Measurements from ENCODE around the gene SH2B3.
"Not testable (repeated sequence)": the region's sequence is repeated elsewhere in the genome, so short reads cannot be mapped to it uniquely, and the experiment has no call there.

Gene SH2B3

GRCh38 chr12:111386885-111387284, 18.8 kb upstream of the SH2B3 start:
- Histone ChIP-seq H3K4me3 (ENCODE audit: insufficient read depth, low read depth, low read length, poor library complexity, severe bottlenecking) (no peak overlapping the region), H3K27ac (ENCODE audit: insufficient read depth, low read length, poor library complexity, severe bottlenecking) (no peak overlapping the region), H3K27me3 (replicated peaks; ENCODE audit: control insufficient read depth, insufficient read depth, low read length, poor library complexity, severe bottlenecking) (no peaks in the 10 kb centered on the region), H3K36me3 (ENCODE audit: control insufficient read depth, insufficient read depth, low read length) (no peaks in the 10 kb centered on the region), H3K9me3 (ENCODE audit: control insufficient read depth, low read length) (no peaks in the 10 kb centered on the region), H3K4me1 (ENCODE audit: control insufficient read depth, insufficient read depth, low read length, poor library complexity, severe bottlenecking) (no peaks in the 10 kb centered on the region)
- no peak for DNase-seq

- no peak for DNase-seq
- Histone ChIP-seq H3K4me1 (ENCODE audit: control insufficient read depth, insufficient read depth, low read length, poor library complexity, severe bottlenecking) (no peaks in the 10 kb centered on the region), H3K4me3 (ENCODE audit: insufficient read depth, low read depth, low read length, poor library complexity, severe bottlenecking) (no peak overlapping the region), H3K9me3 (ENCODE audit: control insufficient read depth, low read length) (no peaks in the 10 kb centered on the region), H3K27ac (ENCODE audit: insufficient read depth, low read length, poor library complexity, severe bottlenecking) (no peak overlapping the region), H3K36me3 (ENCODE audit: control insufficient read depth, insufficient read depth, low read length) (no peaks in the 10 kb centered on the region), H3K27me3 (replicated peaks; ENCODE audit: control insufficient read depth, insufficient read depth, low read length, poor library complexity, severe bottlenecking) (no peaks in the 10 kb centered on the region)
Measured at GRCh38 chr12:111387747-111388323, 17.9 kb upstream of the SH2B3 start.

GRCh38 chr12:111389635-111390034, 16.1 kb upstream of the SH2B3 start:
- no peaks in the 10 kb centered on the region for H3K4me1 ChIP-seq (ENCODE audit: control insufficient read depth, insufficient read depth, low read length, poor library complexity, severe bottlenecking)
- H3K27ac ChIP-seq (ENCODE audit: insufficient read depth, low read length, poor library complexity, severe bottlenecking): no peak overlapping the region
- DNase-seq: no peak
- no peaks in the 10 kb centered on the region for H3K36me3 ChIP-seq (ENCODE audit: control insufficient read depth, insufficient read depth, low read length)
- no peak overlapping the region for H3K4me3 ChIP-seq (ENCODE audit: insufficient read depth, low read depth, low read length, poor library complexity, severe bottlenecking)
- no peaks in the 10 kb centered on the region for H3K9me3 ChIP-seq (ENCODE audit: control insufficient read depth, low read length)
- H3K27me3 ChIP-seq (replicated peaks; ENCODE audit: control insufficient read depth, insufficient read depth, low read length, poor library complexity, severe bottlenecking): no peaks in the 10 kb centered on the region

- H3K27me3 ChIP-seq (replicated peaks; ENCODE audit: control insufficient read depth, insufficient read depth, low read length, poor library complexity, severe bottlenecking): no peaks in the 10 kb centered on the region
- no peaks in the 10 kb centered on the region for H3K36me3 ChIP-seq (ENCODE audit: control insufficient read depth, insufficient read depth, low read length)
- H3K4me3 ChIP-seq (ENCODE audit: insufficient read depth, low read depth, low read length, poor library complexity, severe bottlenecking): no peak overlapping the region
- H3K9me3 ChIP-seq (ENCODE audit: control insufficient read depth, low read length): no peaks in the 10 kb centered on the region
- no peak for DNase-seq
- no peaks in the 10 kb centered on the region for H3K4me1 ChIP-seq (ENCODE audit: control insufficient read depth, insufficient read depth, low read length, poor library complexity, severe bottlenecking)
- no peak overlapping the region for H3K27ac ChIP-seq (ENCODE audit: insufficient read depth, low read length, poor library complexity, severe bottlenecking)
Measured at GRCh38 chr12:111390910-111391309, 14.8 kb upstream of the SH2B3 start.

DNA sequence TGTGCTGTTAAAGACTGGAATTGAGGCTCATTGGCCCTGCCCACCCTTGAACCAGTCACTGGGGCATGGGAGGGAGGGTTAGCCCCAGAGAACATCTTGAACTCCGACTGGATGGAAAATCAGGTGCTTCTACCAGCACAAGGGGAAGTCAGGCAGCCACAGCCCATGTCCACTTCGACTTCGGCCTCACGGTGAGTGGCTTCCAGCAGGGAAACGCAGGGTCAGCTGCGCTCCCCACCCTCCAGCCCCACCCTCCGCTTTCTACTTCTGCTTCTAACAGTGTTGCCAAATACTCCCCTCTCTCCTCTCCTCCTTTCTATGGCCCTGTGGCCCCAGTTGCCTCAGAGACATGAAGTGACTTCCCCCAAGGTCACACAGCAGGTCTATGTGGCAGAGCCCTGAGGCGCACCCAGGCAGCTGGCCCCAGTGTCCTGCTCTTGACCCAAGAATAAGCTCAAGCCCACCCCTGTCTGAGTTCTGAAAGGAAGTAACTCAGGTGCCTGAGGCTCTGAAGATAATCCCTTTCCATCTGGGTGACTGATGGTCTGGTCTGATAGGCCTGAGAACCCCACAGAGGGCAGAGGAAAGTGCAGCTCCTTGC, 11.9 kb upstream of the SH2B3 start:
- H3K36me3 ChIP-seq (ENCODE audit: control insufficient read depth, insufficient read depth, low read length): no peaks in the 10 kb centered on the region
- DNase-seq: no peak
- H3K27ac ChIP-seq (ENCODE audit: insufficient read depth, low read length, poor library complexity, severe bottlenecking): no peak overlapping the region
- no peaks in the 10 kb centered on the region for H3K4me1 ChIP-seq (ENCODE audit: control insufficient read depth, insufficient read depth, low read length, poor library complexity, severe bottlenecking)
- H3K27me3 ChIP-seq (replicated peaks; ENCODE audit: control insufficient read depth, insufficient read depth, low read length, poor library complexity, severe bottlenecking): no peaks in the 10 kb centered on the region
- H3K4me3 ChIP-seq (ENCODE audit: insufficient read depth, low read depth, low read length, poor library complexity, severe bottlenecking): no peak overlapping the region
- no peaks in the 10 kb centered on the region for H3K9me3 ChIP-seq (ENCODE audit: control insufficient read depth, low read length)

- Histone ChIP-seq H3K4me1 (ENCODE audit: control insufficient read depth, insufficient read depth, low read length, poor library complexity, severe bottlenecking) (no peaks in the 10 kb centered on the region), H3K4me3 (ENCODE audit: insufficient read depth, low read depth, low read length, poor library complexity, severe bottlenecking) (no peak overlapping the region), H3K27ac (ENCODE audit: insufficient read depth, low read length, poor library complexity, severe bottlenecking) (no peak overlapping the region), H3K27me3 (replicated peaks; ENCODE audit: control insufficient read depth, insufficient read depth, low read length, poor library complexity, severe bottlenecking) (no peaks in the 10 kb centered on the region), H3K36me3 (ENCODE audit: control insufficient read depth, insufficient read depth, low read length) (no peaks in the 10 kb centered on the region), H3K9me3 (ENCODE audit: control insufficient read depth, low read length) (no peaks in the 10 kb centered on the region)
- DNase-seq: no peak
Measured at GRCh38 chr12:111394480-111394879, 11.2 kb upstream of the SH2B3 start.

DNA sequence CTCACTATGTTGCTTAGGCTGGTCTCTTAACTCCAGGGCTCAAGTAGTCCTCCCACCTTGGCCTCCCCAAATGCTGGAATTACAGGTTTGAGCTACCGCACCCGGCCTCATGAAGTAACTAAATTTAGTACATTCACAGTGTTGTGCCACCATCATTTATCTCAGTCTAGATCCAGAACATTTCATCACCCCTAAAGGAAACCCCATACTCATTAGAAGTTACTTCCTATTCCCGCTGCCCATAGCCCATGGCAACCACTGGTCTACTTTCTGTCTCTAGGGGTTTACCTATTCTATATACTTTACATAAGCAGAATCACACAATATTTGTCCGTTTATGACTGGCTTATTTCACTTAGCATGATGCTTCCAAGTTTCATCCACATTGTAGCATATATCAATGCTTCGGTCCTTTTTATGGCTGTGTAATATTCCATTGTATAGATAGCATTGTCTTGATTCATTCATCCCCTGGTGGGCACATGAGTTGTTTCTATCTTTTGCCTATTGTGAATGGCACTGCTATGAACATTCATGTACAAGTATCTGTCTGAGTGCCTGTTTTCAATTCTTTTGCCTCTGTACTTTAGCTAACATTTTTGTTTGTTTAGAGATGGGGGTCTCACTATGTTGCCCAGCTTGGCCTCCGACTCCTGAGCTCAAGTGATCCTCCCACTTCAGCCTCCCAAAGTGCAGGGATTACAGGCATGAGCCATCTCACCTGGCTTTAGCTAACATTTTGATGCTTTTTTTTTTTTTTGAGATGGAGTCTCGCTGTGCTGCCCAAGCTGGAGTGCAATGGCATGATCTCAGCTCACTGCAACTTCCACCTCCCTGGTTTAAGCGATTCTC, 10.2 kb upstream of the SH2B3 start:
- DNase-seq: no peak
- H3K4me1 ChIP-seq (ENCODE audit: control insufficient read depth, insufficient read depth, low read length, poor library complexity, severe bottlenecking): no peaks in the 10 kb centered on the region

DNA sequence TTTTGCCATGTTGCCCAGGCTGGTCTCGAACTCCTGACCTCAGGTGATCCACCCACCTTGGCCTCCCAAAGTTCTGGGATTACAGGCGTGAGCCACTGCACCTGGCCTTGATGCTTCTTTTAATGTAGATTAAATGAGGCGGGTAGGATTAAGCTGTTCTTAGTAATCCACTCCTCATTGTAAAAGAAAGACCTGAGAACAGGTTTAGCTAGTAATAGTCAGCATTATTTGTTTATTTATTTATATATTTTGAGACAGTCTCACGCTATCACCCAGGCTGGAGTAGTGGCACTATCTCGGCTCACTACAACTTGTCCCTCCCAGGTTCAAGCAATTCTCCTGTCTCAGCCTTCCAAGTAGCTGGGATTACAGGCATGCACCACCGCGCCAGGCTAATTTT, 9.5 kb upstream of the SH2B3 start:
- not testable (repeated sequence) for H3K9me3 ChIP-seq (ENCODE audit: control insufficient read depth, low read length); H3K4me3 ChIP-seq (ENCODE audit: insufficient read depth, low read depth, low read length, poor library complexity, severe bottlenecking); H3K4me1 ChIP-seq (ENCODE audit: control insufficient read depth, insufficient read depth, low read length, poor library complexity, severe bottlenecking); H3K27me3 ChIP-seq (replicated peaks; ENCODE audit: control insufficient read depth, insufficient read depth, low read length, poor library complexity, severe bottlenecking); DNase-seq; H3K27ac ChIP-seq (ENCODE audit: insufficient read depth, low read length, poor library complexity, severe bottlenecking); H3K36me3 ChIP-seq (ENCODE audit: control insufficient read depth, insufficient read depth, low read length)

More for the DNA sequence above, 10.2 kb upstream of the SH2B3 start:
- H3K4me3 ChIP-seq (ENCODE audit: insufficient read depth, low read depth, low read length, poor library complexity, severe bottlenecking): no peak overlapping the region
- no peaks in the 10 kb centered on the region for H3K36me3 ChIP-seq (ENCODE audit: control insufficient read depth, insufficient read depth, low read length)
- H3K27me3 ChIP-seq (replicated peaks; ENCODE audit: control insufficient read depth, insufficient read depth, low read length, poor library complexity, severe bottlenecking): no peaks in the 10 kb centered on the region
- H3K27ac ChIP-seq (ENCODE audit: insufficient read depth, low read length, poor library complexity, severe bottlenecking): no peak overlapping the region
- H3K9me3 ChIP-seq (ENCODE audit: control insufficient read depth, low read length): no peaks in the 10 kb centered on the region

DNA sequence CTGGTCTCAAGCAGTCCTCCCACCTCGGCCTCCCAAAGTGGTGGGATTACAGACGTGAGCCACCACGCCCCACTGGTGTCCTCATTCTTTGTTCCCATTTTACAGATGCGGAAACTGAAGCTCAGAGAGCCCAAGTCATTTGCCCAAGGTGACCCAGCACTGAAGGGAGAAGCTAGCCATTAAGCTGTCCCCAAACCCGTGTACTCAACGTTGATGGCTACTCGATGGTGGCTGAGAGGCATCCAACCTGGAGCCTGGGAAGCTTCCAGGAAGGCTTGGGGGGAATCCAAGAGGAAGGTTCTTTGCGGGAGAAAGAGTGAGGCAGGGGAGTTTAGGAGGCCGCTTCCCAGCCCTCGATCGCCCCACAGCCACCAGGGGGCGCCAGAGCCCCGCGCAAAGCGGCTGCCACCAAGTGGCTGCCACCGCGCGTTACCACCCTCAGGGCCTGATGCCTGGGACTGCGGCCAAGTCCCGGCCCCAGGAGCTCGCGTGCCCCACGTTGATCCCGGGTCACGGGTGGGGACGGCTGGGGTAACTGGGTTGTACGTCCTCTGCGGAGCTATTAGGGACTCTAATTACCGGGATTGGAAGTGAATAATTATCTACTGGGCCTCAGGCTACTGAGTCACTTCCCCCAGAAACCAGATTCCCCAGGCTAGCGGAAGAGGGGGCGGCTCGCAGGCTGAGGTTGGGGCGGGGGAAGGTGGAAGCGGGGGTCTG, 8.8 kb upstream of the SH2B3 start:
- peak; percentile 69 to 82 (median 78) for DNase-seq
- H3K27ac ChIP-seq (ENCODE audit: insufficient read depth, low read length, poor library complexity, severe bottlenecking): no peak overlapping the region
- H3K36me3 ChIP-seq (ENCODE audit: control insufficient read depth, insufficient read depth, low read length): no peaks in the 10 kb centered on the region
- no peaks in the 10 kb centered on the region for H3K9me3 ChIP-seq (ENCODE audit: control insufficient read depth, low read length)
- H3K27me3 ChIP-seq (replicated peaks; ENCODE audit: control insufficient read depth, insufficient read depth, low read length, poor library complexity, severe bottlenecking): no peaks in the 10 kb centered on the region
- no peak overlapping the region for H3K4me3 ChIP-seq (ENCODE audit: insufficient read depth, low read depth, low read length, poor library complexity, severe bottlenecking)
- H3K4me1 ChIP-seq (ENCODE audit: control insufficient read depth, insufficient read depth, low read length, poor library complexity, severe bottlenecking): no peaks in the 10 kb centered on the region

DNA sequence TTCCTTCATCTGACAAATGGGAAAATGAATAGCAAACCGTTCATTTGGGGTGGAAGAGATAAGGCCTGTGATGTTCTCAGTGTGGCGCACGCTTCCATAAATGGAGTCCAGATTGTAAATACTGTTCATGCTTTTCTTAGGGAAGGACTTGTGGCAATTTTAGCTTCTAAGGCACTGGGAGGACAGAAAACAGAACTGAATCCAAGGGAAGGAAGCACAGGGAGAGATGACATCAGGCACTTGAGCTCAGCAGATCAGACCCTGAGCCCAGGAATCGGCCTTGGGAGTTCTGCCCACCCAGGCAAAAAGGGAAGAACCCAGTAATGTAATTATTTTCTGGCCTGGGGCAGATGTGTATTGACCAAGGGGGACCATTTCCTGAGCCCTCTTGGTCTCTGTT, 7.2 kb upstream of the SH2B3 start:
- Histone ChIP-seq H3K36me3 (ENCODE audit: control insufficient read depth, insufficient read depth, low read length) (no peaks in the 10 kb centered on the region), H3K27me3 (replicated peaks; ENCODE audit: control insufficient read depth, insufficient read depth, low read length, poor library complexity, severe bottlenecking) (no peaks in the 10 kb centered on the region), H3K4me3 (ENCODE audit: insufficient read depth, low read depth, low read length, poor library complexity, severe bottlenecking) (no peak overlapping the region), H3K9me3 (ENCODE audit: control insufficient read depth, low read length) (no peaks in the 10 kb centered on the region), H3K27ac (ENCODE audit: insufficient read depth, low read length, poor library complexity, severe bottlenecking) (no peak overlapping the region), H3K4me1 (ENCODE audit: control insufficient read depth, insufficient read depth, low read length, poor library complexity, severe bottlenecking) (peaks cover 7% of the 10 kb centered on the region)
- no peak for DNase-seq
